NCI-H1436 treated with DMSO at 0.1 percent for 48 hours (cell line): ENCODE results near the gene INSIG1.
A peak's percentile ranks its signal among the peaks of the same experiment; 100 is the strongest.

Experiments
- DNase-seq: peaks from one replicate; lab custom pipeline; 2025; lab: John Stamatoyannopoulos, UW

Gene INSIG1

DNA sequence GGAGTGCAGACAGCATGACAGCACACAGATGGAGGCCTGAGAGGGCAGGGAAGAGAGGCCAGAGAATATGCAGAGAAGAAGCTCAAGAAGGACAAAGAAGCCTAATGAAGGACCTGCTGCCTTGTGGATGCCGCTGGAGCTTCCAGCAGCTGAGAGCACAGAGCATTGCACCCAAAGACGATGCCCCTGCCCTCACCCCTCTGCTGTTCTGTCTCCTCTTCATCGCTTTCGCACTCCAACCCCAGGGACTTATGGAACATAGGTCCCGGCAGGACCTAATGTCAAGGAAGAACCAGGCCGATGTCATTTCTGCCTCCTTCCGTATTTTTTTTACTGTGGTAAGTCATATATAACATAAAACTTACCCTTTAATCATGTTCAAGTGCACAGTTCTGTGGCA, 12.3 kb upstream of the INSIG1 start:
- no peak for DNase-seq

DNA sequence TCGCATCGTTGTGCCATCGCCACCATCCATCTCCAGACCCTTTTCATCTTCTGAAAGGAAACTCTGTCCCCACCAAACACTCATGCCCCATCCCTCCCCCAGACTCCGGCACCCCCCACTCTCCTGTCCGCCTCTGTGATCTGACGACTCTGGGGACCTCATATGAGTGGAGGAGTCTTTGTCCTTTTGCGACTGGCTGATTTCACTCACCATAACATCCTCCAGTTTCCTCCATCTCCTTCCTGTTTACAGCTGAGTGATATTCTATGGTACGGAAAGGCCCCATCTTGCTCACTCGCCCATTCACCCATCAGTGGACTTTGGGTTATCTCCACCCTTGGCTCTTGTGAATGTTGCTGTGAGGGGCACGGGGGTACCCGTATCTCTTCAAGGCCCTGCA, 11.8 kb upstream of the INSIG1 start:
- no peak for DNase-seq

GRCh38 chr7:155286686-155287085, 11.0 kb upstream of the INSIG1 start:
- DNase-seq: no peak

DNA sequence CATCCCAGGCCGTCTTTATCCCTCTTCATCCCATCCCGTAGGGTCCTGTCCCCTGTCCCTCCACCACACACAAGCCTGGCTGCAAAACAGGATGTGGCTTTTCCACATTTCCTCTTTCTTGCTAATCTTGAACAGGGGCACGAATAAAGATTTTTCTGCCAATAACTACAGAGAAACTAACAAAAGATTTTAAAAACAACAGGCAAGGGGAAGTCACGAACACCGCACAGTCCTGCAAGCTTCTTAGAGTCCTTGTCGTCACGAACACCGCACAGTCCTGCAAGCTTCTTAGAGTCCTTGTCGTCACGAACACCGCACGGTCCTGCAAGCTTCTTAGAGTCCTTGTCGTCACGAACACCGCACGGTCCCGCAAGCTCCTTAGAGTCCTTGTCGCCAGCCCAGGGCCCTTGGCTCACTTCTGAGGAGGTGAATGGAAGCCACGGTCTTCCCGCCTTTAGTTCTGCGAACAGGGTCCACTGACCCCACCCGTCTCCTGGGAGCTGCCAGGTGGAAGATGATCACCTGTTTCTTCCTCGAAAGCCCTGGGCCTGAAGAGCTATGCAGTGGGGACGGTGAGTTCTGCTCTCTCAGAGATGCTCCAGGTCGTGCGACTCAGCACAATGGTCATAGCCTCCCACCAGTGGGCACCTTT, 10.3 kb upstream of the INSIG1 start:
- DNase-seq: no peak

DNA sequence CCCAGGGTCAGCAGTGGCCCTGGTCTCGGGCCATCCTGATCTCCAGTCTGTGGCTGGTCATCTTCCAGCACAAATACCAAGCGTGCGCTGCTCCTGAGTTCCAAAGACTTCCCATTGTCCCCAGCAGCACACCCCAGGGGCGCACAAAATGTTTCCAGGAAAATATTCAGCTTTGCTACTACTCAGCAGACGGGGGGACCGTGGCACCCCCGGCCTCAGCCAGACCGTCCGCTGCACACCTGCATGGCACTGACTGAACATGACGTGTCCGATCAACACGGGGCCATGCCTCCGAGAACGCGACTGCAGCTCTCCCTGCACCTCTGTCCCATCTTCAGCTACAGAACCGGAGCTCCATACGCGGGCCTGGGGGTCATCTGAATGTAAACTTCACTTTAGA, 9.6 kb upstream of the INSIG1 start:
- no peak for DNase-seq

GRCh38 chr7:155289107-155289506, 8.6 kb upstream of the INSIG1 start:
- DNase-seq: no peak

DNA sequence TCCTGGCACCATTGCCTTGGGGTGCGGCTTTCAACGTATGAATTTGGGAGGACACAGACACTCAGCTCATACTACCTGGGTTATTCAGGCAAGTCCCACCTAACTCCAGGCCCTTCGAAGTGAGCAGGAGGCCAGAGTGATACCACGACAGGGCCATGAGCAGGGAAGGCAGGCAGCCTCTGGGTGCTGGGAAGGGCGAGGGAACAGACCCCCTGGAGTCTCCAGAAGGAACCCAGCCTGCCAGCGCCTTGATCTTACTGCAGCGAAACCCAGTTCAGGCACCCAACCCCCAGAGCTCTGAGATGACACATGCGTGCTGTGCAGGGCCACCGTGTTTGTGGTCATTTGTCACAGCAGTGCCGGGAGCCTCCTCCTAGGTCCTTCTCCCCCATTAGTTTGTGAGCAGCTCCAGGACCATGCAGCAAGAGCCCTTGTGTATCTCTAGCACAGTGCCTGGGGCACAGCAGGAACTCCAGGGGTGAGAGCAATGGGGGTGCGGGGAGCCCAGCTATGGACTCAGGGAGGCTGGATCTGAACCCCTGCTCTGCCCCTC, 7.7 kb upstream of the INSIG1 start:
- no peak for DNase-seq

DNA sequence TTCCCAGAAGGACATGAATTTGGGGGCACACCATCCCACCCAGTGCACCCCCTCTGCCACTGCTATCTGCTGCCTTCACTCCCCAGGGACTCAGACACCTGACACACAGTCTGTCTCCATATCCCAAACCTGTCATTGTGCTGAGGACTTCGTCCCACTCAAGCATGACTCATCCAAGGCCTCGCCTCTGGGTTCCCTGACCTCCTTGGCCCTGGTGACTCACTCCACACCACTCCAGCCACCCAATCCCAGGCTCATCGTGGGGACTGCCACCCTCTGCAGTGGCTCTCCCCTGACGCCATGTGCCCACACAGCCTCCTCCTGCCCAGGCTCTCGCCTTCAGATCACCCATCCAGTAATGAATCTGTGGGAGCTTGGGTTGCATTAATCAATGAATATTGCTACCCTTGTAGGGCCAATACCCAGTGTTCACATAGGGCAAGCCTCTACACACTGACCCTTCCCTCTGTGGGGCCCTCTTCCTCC, 6.6 kb upstream of the INSIG1 start:
- DNase-seq: no peak

DNA sequence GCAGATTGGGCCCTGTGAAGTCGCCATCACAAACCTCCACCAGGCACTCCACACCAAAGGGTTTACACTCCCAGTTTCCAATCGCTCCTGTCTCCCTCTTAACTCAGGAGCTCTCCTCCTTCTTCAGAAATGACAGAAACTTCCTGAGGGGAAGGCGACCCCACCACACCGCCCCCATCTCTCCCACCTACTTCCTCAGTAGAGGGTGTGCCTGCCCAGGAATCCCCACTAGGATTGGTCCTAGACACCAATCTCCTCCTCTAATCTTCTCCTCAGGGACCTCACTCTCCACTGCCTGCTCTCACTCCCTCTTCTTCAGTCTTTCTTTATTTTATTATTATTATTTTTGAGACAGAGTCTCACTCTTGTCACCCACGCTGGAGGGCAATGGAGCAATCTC, 5.9 kb upstream of the INSIG1 start:
- no peak for DNase-seq

- DNase-seq: no peak
Measured at GRCh38 chr7:155292680-155293226, 4.9 kb upstream of the INSIG1 start.

DNA sequence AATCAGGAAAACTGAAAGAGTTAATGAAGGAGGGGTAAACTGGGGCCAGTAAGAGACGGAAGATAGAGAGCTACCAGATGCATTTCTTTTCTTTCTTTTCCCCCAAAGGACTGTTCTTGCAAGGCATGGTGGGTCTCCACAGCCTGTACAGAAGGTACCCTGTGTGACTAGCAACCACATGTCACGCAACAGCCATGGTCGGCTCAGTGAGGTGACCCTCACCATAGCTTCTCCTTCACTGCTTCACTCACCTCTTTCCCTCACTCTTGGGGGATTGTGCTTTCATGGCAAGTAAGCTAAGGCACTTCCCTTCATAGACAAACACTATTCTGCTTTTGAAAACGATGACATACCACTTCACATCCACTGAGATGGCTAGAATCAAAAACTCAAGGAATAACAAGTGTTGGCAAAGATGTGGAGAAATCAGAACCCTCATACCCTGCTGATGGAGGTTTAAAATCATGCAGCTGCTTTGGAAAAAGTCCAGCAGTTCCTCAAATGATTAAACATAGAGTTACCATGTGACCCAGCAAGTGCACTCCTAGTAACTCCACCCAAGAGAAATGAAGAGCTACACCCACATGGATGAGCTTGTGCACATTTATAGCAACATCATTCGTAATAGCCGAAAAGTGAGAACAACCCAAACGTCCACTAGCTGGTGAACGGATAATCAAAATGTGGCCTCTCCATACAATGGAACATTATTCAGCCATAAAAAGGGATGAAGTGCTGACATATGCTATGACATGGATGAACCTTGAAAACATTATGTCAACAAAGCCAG, 3.8 kb upstream of the INSIG1 start:
- DNase-seq: no peak

DNA sequence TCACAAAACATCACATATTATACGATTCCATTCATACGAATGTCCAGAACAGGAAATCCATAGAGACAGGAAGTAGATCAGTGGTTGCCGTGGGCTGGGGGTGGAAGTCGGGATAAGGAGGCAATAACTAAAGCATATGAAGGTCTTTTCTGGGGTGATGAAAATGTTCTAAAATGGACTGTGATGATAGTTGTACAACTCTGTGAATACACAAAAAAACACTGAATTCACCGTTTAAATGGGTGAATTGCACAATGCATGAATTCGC, 3.2 kb upstream of the INSIG1 start:
- no peak for DNase-seq

GRCh38 chr7:155295511-155295910, 2.2 kb upstream of the INSIG1 start:
- no peak for DNase-seq

DNA sequence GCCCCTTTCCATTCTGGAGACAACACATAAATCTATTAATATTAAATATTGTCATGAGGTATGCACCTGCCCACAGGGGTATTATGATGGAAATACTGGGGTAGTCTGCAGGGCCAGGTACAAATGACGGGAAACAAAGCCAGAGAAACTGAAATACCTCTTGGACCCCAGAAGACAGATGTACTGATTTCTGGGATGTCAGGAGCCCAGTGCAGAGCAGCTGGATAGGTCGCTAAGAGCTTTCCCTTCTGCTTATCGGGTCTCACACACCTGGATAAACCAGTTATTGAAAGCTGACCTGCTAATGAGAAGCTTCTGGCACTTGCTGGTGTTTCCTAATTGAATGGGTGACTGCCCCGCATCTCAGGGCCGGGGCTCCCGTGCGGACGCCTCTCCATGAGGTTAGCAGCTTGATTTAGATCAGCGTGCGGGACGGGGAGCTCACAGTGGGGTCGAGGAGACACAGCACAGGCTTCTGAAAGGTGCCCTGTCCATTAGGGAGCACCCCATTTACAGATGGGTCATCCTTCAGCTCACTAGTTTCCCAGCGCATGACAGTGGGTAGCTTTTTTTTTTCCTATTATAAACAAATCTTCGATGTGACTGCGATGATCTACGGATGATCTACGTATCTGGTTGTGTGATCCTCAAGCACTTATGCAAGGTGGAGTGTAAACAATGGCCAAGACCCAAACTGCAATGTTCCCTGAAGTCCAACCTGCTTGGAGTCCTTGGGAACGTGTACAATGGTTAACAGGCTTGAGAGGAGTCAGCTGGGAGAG, 1.5 kb upstream of the INSIG1 start:
- no peak for DNase-seq

DNA sequence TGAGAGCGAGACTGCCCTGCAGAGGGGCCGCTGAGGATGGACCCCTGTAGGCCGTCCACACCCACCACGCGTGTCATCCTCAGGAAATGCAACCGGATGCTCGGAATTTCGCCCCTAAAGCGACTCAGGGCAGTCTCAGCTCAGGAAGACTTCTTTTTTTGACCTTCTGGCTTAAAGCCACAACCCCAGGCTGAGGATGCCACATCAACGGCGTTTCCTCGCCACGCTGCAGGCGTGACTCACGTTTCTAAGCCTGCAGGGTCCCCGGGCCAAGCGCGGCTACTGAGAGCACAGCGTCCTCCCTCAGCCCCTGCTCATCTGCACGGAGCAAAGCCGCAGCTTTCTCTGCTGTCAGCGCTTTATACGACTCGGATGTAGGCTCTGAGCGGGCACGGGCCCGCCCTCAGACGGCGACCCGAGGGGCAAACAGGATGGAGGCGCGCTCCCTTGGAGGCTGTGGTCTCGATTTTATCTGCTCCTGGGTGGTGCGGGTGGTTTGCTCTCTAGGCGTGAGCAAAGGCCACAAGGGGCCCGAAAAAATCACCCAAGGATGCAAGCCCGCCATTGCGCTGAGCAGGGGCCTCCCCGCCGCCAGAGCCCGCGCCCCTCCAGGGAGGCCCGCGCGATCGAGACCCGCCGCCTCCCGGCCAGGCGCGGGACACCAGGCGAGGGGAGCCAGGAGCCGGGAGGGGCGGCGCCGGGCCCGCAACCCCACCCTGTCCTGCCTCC, 726 bp upstream of the INSIG1 start:
- no peak for DNase-seq

DNA sequence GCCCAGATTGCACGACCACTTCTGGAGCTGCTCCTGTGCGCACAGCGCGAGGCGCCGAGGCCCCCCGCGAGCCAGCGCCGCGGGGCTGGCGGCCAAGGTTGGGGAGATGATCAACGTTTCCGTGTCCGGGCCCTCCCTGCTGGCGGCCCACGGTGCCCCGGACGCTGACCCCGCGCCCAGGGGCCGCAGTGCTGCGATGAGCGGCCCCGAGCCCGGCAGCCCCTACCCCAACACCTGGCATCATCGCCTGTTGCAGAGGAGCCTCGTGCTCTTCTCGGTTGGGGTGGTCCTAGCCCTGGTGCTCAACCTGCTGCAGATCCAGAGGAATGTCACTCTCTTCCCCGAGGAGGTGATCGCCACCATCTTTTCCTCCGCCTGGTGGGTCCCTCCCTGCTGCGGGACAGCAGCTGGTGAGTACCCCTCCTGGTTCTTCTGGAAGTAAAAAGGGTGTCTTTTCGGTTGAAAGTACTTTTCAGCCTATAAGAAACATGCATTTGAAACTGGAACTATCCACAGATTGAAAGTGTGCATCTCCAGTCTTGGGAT, 683 bp downstream of the INSIG1 start:
- no peak for DNase-seq

DNA sequence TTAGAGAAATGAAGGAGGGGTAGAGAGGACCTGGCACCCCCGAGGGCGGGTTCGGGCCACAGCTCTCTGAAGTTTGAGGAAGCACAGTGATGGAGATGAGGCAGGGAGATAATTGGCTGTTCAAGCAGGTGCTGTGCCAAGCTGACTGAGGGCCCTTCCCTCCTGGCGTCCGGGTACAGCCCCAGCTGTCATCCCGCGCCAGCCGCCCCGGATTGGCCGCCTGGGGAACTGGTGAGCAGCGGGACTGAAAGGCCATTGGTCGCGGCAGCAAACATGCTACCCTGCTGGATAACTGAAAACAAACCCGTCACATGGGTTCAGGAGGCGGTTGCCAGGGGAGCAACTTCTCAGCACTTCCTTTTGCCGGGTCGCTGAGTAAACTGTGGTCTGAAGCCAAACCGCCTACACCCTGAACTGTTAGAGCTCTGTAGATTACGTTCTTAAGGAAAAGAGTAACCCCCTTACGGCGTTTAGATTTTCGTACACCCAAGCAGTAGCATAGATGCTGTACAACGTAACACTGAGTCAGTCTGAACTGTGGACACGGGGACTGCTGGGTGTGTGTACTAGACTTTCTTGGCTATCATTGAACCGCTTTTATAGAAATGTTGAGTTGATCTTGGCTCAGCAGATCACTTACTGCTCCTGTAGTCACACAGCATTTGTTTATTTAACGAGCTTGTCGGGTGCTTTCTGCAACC, 1.3 kb downstream of the INSIG1 start:
- DNase-seq: peak; percentile 76

DNA sequence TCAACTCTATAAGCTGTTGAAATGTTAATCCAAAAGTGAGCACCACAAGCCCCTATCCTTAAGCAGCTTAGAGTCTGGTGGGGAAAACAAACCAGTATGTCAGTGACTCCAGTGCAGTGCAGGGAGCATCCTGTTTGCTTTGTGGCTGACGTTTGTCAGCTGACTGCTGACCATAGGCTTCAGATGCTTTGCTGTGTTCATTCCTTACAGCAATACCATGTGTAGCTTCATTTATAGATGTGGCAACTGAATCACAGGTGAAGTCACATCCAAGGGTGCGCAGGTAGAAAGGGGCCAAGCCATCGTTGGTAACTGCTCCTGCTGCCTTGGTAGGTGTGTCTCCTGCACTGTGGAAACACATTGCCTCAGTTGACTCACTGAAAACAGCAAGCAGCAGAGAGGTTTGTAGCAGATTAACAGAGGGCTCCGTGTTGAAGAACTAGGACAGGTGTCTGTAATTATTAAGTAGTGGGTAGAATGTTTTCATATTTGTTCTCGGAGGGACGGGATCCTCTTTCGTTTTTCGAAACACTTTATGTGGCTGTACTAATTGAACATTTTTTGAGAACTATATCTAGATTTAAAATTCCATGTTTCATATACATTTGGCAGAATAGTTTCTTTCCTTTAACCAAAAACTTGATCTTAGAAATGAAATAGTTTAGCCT, 2.0 kb downstream of the INSIG1 start:
- no peak for DNase-seq

- no peak for DNase-seq
Measured at GRCh38 chr7:155300641-155301452, 3.2 kb downstream of the INSIG1 start.
